Stimulated activated CD8-positive, alpha-beta memory T cell treated with anti-CD3 and anti-CD28 coated beads, Interleukin-7, amount 100 ng/mL, for 24 hours (primary cell): ENCODE data around the gene FOXJ3.

Source experiments
- DNase-seq: peaks from one replicate; pipeline ENCODE4 v3.0.0-alpha.2; 2020; ENCODE audit warnings: low read depth

FOXJ3 gene

DNA sequence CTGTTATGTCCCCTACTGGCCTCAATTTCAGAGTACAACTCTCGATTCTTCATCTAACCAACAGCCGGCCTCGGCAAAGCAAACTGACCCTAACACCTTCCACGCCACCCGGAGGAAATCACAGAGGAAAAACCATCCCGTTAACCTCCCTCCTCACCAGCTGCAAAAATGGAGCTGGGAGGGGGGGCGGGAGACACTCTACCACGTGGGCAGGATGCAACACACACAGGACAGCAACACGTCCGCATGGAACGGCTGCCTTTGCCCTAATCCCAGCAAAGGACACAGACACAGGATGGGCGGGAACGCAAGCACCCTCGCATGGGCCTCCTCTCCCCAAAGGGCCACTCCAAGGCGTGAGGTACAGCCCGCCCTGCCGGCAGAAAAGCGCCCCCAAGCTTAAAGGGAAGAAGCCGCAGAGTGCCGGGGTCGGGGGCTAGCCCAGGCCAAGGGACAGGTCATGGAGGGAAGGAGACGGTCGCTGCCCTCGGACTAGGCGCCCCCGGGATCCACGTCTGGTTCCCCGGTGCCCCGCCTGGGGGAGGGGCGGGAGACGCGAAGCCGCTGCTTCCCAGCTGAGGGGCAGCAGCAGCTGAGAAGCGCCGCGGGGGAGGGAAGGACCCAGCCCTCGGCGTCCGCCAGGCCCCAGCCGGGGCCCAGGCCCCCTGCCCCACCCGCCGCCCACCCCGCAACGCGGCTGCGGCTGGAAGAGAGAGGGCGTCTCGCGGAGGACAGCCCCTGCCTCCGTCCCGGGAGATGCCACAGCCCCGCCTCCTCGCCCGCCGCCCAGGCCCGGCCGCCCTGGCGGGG lies 590 bp downstream of the FOXJ3 start:
- DNase-seq, result no peak

DNA sequence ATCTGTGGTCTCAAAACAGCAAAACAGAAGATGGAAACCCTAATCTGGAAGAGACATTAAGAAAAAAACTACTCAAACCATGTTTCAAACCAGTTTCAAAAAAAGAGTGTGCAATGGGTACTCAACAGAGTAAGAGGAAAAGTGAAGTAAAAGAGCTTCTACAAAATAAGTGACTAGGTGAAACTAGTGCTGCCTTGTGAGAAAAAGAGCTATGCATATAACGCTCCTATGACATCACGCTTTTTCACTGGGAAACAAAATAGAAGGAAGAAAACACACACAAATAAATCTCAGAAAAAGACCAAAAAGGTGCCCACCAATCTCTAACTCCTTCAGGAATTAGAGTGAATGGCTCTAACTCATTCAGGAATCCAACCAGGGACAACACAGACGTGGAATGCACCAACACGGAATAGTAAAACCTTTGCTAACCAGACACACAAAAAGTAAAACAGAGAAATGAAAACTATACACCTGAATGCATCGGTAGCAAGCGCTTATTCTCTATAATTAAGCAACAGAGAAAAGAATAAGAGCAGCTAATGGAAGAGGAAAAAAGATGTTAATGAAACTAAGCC lies 1.3 kb downstream of the FOXJ3 start:
- DNase-seq, result no peak

DNA sequence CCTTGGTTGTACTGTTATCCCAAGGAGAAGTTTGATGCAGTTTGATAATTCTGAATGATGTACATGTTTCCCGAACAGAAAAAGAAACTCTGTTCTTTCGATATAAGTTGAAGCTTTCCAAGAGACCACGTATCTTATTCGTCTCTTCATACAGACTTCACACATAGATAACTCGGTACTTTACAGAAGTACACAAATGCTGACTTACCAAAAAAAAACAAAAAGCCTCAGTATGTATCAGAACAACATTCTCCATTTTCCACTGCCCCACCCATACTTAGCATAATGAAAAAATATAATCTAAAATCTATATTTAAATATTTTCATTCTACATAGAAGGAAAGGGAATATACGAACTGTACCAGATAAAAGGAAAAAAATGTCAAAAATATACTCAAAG lies 2.2 kb downstream of the FOXJ3 start:
- no peak for DNase-seq

DNA sequence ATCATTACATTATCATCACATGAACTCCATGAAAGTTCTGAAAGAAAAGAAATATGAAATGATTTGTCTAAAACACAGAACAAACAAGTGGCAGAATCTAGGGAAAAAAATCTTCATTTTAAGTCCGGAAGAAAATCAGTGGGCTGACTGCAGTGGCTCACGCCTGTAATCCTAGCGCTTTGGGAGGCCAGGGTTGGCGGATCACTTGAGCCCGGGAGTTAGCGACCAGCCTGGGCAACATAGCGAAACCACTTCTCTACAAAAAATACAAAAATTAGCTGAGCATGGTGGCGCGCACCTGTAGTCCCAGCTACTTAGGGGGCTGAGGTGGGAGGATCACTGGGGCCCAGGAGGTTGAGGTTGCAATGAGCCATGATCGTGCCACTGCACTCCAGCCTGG lies 4.8 kb downstream of the FOXJ3 start:
- no peak for DNase-seq

DNA sequence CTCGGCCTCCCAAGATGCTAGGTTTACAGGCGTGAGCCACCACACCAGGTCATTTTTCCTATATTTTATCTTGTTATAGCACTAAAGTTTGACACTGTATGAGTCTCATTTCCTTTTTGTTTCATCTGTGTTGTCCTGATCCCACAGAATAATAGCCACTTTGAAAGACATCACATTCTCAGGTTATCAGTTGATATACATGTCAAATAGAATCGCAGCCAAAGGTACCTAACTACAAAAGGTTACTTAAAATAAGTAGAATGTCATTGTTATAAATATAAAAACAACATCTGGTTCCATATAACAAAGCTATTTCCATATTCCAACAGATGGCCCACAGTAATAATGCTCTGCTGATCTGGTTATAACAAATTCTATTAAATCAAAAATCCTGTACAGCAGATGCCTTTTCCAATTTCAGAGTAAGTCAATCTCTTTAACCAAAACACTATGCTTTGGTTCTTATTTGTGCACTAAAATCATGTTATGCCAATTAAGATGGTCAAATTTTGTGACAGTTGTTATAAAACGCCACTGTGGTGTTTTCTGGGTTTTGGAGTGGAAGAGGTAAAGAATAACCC lies 6.0 kb downstream of the FOXJ3 start:
- DNase-seq, result no peak

DNA sequence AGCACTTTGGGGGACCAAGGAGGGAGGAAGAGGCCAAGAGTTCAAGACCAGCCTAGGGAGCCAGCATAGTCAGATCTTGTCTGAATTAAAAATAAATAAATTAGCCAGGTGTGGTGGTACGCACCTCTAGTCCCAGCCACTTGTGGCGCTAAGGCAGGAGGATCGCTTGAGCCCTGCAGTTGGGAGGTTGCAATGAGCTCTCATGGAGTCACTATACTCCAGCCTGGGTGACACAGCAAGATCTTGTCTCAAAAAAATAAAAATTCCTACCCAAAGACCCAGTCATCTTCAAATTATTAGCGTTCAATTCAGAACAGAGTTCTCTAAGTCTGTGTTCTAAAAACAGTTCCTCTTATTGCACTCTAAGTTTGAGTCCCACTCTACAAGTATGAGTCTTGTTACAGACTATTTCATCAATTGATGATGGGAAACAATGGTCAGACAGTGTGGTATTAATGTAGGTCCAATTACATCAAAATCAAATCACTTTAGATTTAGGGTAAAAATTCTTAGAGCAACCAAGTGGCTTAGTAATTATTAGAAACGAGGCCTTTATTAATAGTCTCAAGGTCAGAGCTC lies 6.9 kb downstream of the FOXJ3 start:
- no peak for DNase-seq

DNA sequence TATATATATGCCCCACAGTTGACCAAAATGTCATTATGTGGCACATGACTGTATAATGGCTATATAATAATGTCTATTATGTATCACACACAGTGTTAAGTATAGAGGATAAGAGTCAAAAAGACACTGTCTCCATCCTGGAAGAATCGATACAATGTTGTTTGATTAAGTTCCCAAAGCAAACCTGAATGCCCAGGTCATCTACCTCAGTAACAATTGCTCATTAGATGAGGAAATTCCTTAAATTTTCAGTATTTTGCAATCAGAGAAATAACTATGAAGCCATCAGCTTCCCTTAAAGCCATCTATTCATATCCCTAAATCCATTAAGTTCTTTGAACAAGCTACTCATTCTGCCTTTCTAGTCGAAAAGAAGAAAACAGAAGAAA lies 10.0 kb downstream of the FOXJ3 start:
- no peak for DNase-seq

DNA sequence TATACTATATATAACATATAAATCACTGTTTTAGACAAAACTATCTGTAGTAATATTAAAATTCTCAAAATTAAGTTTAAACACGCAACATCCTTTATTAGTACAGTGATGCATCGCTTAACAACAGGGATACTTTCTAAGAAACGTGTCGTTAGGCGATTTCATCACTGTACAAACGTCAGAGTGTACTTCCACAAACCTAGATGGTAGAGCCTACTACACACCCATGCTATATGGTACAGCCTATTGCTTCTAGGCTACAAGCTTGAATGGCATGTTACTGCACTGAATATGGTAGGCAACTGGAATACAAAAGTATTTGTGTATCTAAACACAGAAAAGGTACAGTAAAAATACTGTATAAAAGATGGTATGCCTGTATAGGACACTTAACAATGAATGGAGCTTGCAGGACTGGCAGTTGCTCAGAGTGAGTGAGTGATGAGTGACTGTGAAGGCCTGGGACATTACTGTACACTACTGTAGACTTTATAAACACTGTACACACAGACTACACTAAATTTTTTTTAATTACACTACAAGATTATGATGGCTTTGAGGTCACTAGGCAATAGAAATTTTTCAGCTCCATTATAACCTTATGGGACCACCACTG lies 10.5 kb downstream of the FOXJ3 start:
- DNase-seq, result no peak

DNA sequence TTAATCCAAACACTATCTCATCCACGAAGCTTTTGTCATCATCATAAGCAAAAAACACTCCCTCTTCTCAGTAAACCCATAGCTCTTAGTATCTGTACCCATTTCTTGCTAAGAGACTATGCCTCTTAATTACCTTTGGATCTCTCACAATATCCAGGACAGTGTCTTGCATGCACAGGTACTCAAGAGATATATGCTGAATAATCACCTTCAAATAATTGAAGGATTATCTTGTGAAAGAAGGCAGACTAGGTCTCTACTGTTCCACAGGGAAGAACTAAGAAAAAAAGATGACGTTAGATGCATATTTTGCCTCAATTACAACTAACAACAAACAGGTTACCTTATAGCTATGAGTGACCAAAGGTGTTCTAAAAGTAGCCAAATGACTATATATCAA lies 11.5 kb downstream of the FOXJ3 start:
- DNase-seq, result no peak

DNA sequence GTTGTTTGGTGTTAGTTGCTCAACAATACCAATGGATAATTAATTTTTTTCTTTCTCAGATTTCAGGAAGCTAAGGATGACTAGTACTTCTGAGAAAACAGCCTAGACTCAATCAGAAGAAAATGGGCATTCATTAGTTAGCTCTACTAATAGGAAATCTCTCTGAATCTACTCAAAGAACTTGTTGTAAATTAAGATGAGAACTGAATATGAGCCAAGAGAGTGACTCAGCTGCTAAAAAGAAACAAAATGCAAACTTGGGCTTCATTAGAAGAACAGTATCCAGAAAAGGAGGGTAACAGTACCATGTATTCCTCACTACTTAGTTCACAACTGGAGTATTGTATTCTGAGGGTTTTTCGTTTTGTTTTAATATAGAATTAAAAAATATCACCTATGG lies 12.5 kb downstream of the FOXJ3 start:
- DNase-seq, result no peak

DNA sequence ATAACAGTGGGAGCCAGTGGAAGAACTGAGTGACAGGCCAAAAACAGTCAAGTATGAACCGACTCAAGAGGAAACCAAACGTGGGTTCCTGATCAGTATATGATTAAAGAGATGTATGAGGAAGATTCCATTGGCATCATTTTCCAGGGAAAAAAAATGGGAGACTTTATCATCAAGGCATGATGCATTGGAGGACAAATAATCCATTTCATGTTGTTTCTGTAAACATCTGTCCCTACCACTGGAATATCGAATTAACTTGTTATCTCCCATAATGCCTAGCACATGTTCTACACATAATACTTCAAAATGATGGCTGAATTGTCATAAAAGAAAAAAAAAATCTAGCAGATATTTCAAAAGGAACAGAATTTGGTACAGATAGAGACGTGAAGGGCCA lies 13.3 kb downstream of the FOXJ3 start:
- DNase-seq, result no peak

DNA sequence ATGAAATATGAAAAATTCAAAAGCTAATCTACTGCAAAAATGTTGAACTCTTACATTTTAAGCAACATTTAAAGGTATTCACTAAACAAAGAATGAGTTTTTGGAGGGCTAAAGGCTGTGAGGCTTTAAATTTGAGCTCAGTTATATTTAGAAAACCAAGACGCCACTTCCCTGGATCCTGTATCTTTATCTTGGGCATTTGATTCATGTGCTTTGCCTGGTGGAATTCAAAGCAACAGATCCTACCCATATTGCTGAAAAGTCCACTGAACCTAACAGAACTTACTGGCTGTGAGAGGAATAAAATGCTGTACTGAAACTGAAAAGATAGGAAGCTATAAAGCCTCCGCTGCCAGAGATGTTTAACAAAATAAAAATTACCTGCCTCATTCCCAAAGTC lies 14.3 kb downstream of the FOXJ3 start:
- DNase-seq, result no peak

DNA sequence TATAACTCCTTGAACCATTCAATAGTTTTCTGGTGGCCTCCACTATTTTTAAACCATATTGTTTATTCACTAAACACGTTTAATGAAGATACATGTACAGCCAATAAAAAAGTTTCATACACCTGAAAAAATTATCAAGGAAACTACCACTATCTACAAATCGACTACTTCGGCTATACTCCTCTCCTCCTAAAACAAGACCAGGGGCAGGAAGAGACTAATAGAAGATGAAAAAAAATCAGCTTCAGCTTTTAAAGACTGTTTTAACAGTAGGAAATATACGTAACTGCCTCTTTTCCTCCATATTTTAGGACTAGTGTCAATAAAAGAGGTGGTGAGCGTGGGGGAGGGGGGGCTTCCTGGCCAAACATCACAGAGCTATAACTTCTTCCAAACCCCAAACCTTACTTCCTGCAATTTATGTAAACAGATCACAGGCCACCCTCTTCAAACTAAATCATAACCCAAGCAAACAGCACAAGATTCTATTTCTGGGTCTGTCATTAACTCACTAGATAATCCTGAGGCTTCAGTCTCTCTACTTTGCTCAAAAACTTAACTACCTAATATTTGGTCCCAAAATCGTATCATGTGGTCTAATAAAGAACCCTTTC lies 15.1 kb downstream of the FOXJ3 start:
- no peak for DNase-seq

DNA sequence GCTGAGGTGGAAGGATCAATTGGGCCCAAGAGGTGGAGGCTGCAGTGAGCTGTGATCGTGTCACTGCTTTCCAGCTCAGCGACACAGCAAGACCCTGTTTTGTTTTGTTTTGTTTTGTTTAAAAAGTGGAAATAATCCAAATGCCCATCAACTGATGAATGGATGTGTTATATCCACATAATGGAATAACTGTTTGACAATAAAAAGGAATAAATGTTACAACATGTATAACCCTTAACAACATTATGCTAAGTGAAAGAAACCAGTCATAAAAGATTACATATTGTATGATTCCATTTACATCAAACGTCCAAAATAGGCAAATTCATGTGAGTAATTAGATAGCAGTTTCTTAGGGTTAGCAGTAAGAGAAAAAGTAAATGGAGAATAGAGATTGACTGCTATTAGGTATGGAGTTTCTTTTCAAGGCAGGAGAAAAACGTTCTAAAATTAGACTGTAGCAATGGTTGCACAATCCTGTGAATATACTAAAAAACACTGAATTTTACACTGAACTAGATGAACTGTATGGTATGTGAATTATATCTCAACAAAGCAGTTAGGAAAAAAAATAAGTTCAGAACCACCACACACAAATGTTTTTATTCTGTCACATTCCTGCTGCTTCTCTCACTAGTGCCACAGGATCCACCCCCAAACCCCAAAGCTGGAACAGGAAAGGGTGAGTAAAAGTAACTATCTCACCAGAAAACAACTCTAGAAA lies 15.7 kb downstream of the FOXJ3 start:
- DNase-seq, result no peak

DNA sequence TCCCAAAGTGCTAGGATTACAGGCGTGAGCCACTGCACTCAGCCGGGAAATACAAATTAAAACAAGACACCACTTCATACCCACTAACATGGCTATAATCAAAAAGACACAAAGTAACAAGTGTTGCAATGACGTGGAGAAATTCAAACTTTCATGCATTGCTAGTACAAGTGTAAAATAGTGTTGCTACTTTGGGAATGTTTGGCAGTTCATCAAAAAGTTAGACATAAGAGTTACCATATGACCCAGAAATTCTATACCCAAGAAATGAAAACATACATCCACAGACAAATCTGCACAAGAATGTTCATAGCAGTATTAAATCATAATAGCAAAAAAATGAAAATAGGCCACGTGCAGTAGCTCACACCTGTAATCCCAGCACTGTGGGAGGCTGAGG lies 16.4 kb downstream of the FOXJ3 start:
- DNase-seq, result no peak

DNA sequence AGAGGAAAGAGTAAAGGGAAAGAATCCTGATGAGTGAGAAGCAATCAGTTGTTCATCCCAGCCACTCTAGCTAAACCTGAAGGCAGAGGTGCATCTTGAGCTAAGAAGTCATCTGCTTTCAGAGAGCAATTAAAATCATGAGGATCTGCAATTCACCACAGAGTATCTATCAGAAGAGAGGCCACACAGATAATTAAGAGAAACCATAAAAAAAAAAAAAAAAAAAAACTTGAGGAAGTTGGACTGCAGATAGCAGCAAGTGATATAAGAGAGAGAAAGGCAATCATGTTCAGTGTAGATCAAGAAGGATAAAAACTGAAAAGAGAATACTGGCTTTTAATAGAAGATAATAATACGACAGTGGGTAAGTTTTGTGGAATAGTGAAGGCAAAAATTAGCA lies 17.7 kb downstream of the FOXJ3 start:
- DNase-seq, result no peak

DNA sequence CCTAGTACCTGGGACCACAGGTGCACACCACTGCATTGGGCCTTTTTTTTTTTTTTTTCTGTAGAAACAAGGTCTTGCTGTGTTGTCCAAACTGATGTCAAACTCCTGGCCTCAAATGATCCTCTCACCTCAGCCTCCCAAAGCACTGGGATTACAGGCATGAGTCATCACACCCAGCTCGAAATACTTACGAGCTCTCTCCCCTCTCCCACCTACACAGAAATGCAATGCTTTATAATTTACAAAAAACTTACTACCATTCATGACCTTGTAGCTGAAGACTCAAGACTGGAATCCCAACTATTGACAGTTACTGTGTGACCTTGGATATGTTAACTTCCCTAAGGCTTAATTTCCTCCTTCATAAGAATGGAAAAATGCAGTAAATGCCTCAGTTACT lies 18.7 kb downstream of the FOXJ3 start:
- no peak for DNase-seq

DNA sequence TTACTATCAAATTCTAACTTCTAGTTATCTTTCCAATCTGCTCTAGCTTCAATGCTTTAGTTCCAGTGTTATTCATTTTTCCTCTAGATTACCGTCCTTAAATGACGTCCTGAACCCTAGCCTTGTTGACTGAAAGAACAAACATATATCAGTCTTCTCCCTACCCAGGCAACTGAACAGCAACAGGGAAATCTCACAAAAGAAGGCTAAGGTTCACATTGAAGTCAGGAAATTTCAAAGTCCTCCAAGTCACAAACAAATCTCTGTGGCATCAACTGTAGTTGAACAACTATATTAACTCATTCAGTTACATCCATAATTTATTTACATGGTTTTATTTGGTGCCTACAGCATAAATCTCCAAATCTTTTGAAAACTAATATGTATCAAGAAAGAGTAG lies 19.5 kb downstream of the FOXJ3 start:
- DNase-seq, result no peak

DNA sequence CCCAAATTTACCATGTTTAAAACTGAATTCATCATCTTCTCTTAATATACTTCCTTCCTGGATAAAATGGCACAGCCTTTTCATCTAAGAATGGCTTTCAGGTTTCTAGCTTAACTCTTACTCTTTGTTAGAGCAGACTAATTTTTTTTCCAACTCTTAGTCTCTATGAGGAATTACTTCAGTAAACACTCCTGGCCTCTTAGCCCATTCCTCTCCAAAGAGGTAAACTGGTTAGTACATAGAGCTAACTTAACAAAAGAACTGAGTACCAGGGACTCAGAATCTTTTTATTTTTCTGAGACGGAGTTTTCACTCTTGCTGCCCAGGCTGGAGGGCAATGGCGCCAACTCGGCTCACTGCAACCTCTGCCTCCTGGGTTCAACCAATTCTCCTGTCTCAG lies 21.1 kb downstream of the FOXJ3 start:
- DNase-seq, result no peak

DNA sequence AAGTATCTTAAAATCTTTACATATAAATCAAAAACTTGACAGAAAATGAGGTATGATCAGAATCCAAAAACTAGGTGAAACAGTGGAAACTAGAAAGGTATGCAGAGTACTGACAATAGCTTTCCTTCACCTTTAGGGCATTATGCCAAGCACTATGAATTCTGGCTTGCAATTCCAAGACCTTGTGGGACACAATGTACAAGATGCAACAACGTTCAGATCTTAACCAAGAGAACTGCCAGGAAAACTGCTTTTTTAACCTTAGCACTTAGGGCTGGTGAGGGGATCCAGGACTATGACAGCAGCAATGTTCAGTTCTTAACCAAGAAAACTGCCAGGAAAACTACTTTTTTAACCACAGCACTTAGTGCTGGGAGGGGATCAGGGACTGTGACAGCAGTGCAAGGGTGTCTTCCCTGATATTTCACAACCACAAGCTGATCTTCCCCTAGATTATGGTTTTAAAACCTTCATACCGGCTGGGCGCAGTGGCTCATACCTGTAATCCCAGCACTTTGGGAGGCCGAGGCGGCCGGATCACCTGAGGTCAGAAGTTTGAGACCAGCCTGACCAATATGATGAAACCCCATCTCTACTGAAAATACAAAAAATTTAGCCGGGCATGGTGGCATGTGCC lies 22.3 kb downstream of the FOXJ3 start:
- no peak for DNase-seq

DNA sequence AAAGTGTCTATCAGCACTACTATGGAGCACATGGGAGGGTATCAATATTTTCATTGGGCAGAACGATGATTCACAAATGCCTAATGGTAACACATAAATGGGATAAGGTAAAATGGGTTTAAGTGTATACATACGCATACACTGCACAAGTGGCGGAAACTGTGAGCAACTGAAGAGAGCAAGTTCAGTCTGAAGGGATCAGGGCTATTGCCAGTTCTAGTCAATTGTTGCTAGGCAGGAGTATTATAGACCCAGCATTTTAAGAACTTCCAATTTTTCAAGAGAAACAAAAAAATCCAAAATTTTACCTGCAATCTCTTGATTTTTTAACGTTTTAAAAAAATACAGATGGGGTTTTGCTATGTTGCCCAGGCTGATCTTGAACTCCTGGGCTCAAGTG lies 23.1 kb downstream of the FOXJ3 start:
- no peak for DNase-seq
